ENCODE measurements around the gene DHX8.

Gene DHX8

DNA sequence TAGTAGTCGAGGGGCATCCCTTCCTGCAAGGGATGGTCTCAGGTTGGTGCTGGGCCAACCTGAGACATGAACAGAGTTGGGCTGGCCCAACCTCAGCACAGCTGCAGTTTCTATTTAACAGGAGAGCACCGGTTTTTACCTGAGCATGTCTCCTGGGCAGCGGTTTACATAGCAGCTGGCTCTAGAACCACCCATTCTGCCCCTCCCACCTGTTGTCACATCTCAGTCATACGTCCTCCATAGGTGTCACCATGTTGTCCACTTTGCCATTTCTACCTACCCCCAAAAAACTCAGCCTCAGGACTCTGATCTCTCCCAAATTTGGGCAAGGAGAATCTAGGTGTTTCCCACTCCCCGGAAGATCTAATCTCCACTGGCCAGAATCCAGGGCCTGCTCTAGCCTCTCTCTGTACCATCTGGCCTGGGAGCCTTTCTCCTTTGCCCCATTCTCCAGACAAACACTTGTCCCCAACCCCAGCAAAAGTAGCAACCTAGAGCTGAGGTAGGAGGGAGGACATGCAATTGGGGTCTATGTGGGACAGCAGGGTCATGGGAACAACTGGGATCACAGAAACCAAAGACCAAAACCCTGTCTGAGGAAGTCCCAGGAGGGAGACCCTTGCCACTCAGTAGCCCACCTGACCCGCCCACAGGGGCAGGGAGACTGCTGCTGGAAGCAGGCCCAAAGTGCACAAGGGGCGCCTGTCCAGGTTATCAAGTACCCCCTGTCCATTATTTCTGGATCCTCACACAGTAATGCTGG lies 43.3 kb downstream of the DHX8 start:
- DNase-seq: no peak

DNA sequence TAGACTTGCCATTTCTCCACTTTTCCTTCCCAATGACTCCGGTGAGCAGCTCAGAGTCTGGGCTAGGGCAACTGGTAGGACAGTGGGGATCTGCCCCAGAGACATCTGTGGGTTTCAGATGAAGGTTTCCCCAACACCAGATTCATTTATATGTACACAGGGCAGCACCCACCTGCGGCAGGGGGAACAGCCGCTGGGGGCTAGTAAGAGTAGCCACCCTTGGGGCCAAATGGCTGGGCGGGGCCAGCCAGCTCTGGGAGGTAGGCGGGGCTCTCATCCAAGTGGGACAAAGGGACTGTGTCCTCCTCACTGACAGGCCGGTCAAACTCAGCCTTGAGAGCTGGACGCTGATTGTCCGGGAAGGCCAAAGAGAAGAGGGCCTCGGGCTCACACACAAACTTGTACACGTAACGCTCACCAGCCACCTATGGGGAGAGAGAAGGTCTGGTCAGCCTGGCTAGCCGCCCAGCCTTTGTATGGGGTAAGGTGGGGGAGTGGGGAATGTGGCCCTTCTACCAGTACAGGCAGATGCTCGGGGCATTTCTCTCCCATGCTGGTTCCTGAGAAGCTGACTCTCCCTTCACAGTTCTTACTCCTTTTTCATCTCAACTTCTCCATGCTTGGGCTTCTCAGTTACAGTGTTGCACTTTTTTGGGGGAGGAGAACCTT lies 44.7 kb downstream of the DHX8 start:
- DNase-seq: no peak

DNA sequence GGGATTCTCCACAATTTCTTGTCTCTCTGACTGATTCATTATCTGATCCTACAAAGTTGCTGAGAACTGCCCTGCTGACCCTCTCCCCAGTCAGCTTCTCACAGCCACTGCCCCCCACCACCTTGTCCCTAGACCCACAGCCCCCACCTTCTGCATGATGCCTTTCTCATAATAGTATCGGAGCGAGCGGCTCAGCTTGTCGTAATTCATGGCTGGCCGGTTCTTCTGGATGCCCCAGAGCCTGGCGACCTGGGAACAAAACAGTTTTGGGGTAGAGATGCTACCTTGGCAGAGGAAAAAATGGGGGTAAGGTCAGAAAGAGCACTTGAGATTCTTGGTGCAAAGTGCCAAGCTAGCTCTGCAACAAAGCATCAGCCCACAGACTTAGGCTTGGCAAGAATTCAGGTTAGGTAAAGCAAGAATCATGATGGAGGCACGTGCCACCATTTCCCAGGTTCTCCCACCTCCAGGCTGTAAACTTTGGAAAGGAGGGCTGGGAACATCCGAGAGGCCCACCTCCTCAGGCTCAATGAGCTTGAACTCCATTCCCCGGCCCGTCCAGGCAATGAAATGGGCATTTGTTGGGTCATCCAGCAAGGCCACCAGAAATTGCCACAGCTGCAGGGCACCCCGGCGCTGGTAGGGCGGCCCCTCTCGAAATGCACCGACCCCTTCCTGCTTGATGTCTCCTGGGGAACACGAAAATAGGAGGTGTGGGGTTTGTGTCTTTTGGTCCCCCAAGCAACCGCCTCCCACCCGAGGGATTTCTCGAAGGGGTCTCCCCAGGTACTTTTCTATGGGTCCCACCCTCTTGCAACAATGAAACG lies 45.4 kb downstream of the DHX8 start:
- DNase-seq: no peak

DNA sequence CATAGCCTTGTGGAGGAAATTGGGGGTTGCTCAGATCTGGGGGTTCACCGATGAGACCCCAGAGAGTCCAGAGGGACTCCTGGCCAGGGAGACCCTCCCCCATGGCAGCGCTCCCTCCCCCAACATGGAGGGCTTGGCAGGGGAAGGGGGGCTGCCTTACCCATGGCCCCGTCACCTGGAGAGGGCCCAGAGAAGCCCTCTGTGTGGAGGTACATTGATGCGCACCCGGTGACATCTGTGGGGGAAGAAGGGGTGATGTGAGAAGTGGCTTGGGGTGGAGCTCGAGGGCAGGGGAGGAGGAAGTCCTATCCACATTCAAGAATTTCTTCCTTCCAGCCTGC lies 46.1 kb downstream of the DHX8 start:
- no peak for DNase-seq

DNA sequence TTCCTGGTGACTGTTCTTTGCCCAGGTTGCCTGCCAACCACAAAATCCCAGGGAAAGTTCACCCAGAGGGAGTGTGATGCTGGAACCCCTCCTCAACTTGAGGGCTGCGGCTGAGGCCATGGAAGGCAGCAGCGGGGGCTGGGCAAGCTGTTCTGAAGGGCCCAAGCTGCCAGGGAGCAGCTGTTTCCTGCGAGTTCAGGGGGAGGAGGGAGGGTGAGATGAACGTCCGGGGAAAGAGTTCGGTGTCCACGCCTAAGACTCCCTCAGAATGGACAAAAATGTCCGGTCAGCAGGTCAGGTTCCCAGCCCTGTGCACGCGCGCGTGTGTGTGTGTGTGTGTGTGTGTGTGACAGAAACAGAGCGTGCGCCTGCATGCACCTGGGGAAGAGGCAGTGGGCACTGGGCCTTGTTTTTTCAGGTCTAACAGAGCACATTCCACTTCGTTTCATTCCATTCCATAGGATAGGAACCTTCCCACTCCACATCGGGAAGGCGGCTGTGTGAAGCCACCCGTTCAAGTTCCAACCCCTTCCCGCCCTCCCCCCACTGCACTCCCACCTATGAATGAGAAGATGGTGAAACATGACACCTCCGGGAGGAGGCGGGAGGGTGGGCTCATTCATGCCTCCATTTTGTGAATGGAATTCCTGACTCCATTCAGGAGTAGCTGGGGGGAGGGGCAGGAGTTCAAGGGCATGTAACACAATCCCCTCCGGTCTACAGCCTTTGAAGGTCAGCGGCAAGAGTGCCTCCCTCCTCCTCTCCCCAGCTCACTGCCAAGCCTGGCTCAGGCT lies 46.7 kb downstream of the DHX8 start:
- DNase-seq: peak; percentile 74 to 85

DNA sequence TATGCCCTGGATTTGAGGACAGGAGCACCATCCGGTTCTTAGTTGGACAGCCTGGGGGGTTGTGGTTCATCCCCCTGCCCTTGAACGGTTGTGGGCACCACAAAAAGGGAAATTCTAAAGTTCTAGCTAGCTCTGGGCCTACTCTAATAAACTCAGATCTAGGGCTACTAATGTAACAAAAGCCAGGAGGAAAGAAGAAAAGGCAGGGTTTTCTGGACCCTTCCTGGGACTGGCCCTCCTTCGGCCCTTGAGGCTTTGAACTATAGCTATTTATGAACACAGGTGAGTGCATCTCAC lies 47.3 kb downstream of the DHX8 start:
- DNase-seq: no peak

DNA sequence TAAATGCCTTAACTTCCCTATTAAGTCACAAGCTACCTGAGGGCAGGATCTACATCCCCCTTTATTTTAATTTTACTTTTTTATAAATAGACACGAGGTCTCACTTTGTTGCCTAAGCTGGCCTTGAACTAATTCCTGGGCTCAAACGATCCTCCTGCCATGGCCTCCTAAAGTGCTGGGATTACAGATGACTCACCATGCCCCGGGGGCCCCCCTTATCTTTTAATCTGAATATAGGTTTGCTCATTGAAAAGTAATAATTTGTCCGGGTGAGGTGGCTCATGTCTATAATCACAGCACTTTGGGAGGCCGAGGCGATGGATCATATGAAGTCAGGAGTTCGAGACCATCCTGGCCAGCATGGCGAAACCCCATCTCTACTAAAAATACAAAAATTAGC lies 48.2 kb downstream of the DHX8 start:
- DNase-seq: no peak

DNA sequence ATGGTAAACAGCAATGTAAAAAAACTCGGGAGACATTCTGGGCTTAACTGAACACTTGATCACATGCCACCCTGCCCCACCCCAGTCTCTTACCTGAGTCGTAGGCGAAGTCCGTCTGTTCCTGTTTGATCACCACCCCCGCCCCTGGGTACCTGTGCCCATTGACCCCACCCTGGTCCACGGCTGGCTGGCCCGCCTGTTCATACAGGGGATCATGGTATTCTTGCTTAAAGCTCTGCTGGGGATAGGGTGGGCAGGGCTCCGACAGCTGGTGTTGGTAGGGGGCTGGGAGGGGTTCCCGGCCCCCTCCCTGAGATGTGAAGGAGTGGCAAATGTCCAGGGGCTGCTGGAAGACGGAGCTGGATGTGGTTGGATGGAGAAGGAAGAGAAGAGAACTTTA lies 48.8 kb downstream of the DHX8 start:
- DNase-seq: no peak

DNA sequence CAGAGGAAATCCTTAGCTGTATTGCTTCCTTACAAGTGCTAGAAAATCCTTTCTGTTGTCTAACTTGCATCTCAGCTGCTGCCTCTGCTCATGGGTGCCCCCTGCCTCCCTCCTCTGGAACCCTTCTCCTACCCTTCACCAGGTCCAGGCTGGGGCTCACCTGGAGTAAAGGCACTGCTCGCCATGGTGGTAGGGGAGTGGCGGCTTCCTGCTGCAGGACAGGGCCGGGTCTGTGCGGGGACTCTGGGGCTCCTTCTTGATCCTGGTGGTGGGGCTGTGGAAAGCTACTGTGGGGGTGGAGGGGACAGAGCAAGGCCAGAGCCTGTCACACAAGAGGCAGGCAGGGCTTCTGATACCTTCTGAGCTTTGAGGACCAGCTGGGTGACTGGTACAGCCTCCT lies 49.9 kb downstream of the DHX8 start:
- DNase-seq: no peak

DNA sequence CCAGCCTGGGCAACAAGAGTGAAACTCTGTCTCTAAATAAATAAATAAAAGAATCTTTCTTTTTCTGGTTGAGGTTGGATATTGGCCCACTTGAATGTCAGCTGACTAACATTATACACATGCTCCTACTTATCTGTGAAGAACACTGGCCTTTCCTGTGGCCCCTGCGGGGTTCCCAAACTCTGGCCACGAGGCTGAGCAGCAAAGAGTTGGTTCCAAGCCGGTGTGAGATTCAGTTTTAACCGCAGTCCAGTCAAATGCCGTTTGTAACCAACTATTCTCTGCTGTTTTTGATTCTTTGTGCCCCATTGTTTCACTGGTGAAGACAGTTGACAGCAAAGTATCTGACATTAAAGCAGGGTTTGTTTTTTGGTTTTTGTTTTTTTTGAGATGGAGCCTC lies 51.1 kb downstream of the DHX8 start:
- DNase-seq: no peak

DNA sequence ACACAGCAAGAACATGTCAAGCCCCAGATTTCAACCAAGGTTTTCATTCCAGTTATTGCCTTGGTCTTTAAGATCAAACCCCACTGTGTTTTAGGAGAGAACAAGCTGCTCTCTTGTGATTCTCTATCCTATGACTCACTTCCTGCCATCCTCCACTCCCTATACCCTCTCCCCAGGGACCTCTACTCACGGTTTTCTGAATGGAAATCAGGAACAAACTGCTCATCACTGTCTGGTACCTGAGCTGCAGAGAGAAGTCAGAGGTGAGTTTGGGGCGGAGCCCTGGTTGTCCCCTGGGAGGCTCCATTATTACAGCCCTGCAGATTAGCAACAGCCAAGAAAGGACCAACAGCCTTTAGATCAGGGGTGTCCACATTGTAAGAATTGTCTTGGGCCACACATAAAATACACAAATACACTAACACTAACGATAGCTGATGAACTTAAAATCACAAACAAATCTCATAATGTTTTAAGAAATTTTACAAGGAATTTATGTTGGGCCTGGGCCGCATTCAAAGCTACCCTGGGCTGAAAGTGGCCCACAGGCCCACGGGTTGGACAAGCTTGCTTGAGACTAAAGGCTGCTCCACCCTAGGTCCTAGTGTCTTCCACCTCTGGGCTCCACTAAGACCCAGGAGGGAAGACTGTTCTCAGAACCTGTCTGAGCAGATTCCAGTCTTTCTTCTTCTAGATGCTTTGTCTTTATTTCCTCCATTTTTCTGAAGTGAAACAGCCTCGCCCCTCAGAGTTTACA lies 52.6 kb downstream of the DHX8 start:
- DNase-seq: peak in 1 of 2 experiments; percentile 7

DNA sequence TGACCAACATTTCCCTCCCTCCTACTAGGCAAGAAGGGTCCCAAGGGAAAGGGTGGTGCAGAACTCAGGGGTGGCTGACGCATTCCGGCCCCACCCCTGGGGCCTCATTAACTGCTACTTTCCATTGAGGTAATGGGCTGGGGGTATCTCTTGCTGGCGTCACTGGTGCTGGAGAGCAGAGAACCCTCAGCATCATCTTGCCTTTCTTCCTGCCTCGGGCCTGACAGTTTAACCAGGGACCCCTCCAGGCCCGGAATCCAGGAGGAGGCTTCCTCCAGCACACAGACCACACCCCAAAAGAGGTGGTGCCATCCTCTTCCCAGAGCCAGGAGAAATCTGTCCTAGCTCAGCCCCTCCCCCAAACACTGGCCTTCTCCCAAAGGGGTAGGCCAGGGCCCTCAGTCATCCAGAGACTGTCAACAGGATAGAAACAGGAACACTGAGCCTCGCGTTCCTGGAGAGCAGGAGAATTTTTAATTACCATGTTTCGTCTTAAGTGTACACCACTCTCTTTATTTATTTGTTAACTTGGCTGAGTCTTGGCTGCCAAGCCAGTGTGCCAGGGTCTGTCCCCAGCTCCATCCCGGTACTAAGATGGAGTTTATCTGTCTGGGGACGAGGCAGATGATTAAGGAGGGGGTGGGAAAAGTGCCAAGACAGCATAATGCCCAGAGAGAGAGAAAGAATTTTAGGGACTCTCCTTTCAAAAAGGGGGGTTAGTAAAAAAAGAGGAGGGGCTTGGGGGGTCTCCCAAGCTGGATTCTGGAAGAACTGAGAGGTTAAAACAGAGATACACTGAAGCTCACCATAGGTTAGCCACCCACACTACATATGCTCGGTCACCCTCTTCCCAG lies 57.3 kb downstream of the DHX8 start:
- DNase-seq: no peak

DNA sequence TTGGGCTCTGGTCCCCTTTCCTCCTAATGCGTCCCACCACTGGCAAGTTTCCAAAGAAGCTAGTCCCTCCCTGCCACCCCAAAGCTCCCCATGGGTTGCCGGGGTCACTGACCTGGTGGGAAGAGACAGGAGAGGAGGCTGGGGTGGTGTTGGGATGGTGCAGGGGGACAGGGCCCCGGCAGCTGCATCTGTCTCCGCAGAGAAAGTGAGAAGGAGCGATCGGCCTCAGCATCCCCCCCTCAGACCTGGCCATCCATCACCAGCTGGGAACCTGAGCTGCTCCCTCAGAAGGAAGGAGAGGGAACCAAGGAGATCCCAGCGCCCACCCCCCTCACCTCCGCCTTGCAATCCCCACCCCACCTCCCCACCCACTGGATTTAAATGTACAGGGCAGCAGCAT lies 59.1 kb downstream of the DHX8 start:
- no peak for DNase-seq

DNA sequence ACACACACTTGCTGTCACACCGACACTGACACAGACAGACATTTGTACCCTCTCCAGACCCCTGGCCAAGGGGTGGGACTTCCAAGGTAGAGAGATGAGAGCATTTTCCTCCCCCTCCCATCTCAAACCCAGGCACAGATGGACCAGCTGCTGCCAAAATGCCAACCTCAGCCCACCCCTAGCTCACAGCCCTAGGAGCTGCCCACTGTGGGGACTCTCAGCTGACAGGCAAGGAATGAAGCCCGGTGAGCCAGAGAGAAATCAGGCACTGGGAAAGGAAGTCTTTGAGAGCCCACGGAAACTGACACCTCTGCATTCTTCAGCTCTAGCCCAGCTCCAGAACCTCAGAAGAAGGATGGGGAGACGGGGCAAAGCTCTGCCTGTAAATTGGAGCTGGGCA lies 59.5 kb downstream of the DHX8 start:
- DNase-seq: no peak

DNA sequence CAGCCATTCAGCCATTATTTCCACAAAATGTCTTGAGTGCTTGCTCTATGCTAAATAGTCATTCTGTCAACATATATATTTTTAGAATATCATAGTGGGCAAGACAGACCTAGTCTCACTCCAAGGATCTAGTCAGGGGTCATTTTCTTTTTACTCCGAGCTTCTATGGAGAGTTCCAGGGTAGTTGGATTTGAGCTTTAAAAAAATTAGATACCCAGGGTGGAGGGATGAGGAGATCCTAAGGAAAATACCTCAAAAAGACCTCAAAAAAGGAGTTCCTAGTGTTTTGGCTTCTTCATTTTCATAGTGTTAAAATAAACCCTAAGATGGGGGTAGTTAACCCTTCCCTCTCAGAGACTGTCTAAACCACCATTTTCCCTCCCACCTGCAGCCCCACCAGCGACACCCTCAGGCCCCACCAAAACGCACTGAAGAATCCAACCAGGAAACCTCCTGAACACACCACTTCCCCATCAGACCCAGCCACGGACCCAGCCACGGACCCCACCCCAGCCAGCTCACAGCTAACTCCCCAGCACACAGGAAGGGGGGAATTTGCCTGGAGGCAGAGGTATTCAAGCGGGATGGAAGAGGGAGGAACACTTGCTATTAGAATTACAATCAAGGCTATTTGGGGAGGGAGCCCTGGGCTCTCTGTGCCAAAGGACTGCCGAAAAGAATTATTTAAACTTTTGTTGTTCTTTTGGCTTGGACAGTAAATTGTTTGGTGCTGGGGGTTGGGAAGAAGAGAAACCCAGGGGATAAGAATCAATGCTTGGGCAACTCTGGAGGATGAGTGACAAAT lies 60.2 kb downstream of the DHX8 start:
- no peak for DNase-seq

DNA sequence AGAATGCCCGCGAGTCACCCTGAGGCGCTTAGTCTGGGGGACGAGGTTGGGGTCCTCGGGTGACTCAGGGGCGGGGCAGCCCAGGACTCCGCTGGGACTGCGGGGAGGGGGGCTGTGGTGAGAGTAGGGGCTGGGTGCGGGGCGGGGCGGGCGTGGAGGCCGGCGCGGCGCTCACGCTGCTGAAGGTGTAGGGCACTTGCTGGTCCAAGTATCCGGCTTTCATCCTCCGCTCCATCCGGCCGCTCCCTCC lies 61.5 kb downstream of the DHX8 start:
- no peak for DNase-seq

DNA sequence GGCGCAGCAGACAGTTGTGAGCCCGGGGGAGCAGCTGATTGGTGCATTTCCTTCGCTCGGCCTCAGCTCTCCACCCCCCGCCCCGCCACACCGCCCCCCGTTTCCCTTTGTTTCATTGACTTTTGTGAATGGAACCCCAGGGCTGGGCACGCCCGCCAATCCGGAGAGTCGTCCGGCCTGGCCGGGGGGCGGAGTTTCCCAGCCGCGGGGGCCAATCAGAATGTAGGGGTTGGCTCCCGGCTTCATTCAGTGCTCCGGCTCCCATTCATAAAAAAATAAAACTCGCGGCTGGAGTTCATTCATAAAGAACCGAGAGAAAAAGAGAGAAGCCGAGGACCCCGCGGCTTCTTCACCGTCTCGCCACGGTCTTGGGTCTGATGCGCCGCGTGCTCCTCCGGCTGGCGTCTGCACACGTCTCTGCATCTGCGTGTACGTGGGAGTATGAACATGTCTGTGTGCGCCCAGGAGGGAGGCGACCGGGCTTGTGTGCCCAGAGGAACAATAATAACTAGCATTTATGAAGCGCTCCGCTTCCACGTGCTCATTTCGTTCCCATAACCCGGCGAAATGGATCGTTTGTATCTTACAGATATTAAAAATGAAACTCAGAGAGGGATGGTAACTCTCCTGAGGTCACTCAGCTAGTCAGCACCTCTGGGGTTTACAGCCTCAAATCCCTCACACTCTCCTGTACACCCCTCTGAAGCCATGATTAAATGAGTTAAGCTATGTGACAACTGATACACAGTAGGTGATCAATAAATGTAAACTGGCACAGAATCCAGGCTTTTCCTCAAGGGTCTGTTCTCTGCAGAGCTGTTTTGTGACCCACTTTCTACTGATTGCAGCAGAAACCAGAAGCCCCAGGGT lies 62.8 kb downstream of the DHX8 start, which contains the start of gene ETV4:
TSS of gene ETV4 (minus strand) at position 22 of the 870 bp plus-strand sequence. CDS start 723 bp downstream, outside the sequence.
- peak; percentile 80 to 88 for DNase-seq

DNA sequence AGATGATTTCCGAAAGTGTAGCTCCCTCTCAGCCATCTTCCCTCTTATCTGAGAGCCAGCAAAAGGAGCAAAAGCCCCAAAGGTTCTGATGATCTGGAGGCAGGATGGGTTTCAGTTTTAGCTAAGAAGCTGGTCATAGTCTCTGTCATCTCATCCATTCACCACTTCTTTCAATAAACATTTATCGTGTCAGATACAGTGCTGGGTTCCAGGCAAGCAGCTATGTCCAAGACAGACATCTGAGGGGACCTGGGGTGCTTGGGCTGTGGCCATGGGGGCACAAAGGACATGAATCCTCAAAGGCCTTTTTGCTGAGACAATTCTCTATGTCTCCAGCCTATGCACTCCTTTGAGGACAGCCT lies 63.4 kb downstream of the DHX8 start:
- no peak for DNase-seq

DNA sequence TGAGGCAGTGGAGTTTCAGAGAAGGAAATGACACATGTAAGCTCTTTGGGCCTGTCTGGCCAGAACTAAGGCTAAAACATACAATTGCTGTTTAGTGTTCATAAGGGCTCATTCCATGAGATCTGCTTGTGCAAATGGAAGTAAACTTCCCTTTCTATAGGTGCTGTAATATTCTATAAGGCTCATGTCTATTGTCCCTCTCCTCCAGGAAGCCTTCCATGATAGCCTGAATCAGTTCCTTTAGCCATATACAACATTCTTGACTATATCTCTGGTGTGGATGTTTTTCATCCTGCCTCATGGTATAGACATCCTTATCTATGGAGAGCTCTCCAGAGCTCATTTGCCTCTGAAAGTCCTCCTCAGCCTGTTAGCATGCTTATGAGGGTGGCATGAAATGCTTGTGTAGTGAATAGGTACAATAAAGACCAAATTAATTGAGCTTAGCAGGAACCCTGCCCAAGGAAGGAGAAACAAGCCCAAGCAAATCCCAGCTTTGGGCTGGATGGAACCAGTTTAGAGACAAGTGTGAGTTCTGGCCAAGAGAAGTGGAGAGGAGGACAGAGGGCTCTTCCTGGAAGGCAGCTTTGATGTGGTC lies 64.0 kb downstream of the DHX8 start:
- no peak for DNase-seq

All from NCI-H1930 (cell line).